DND-41 (cell line): ENCODE results near the gene C1orf174.

ENCODE experiments used
- ATAC-seq: fragments of 200-7000 bp; cut with Tn5 transposase; 3 replicates; pipeline ENCODE4 v1.9.1; 2021; ENCODE audit warnings: low read depth; ENCODE audit not compliant: insufficient read depth
- DNase-seq: peaks from one replicate; pipeline ENCODE4 v3.0.0-alpha.2; 2020
- H2AFZ ChIP-seq: 2 replicates; pipeline ENCODE4 v1.6.0; 2012; ENCODE audit warnings: low read depth, low read length
- H3K27ac ChIP-seq: 2 replicates; pipeline ENCODE4 v1.5.1; 2012; ENCODE audit warnings: low read length, inconsistent platforms
- H3K27me3 ChIP-seq: fragments of 200-600 bp; sonication (generic); 2 replicates; pipeline ENCODE4 v1.6.0; 2012; ENCODE audit warnings: low read length, mild to moderate bottlenecking, inconsistent platforms; ENCODE audit not compliant: insufficient read depth, poor library complexity
- H3K36me3 ChIP-seq: 2 replicates; pipeline ENCODE4 v1.5.1; 2012; ENCODE audit warnings: low read length, inconsistent platforms; ENCODE audit not compliant: insufficient read depth
- H3K4me1 ChIP-seq: 2 replicates; pipeline ENCODE4 v1.5.1; 2012; ENCODE audit warnings: mild to moderate bottlenecking, low read length; ENCODE audit not compliant: insufficient read depth
- H3K4me2 ChIP-seq: 2 replicates; pipeline ENCODE4 v1.6.0; 2012; ENCODE audit warnings: mild to moderate bottlenecking, moderate library complexity, low read length, inconsistent platforms; ENCODE audit not compliant: insufficient read depth
- H3K4me3 ChIP-seq, 2 experiments: fragments of 200-600 bp in 1 of 2; shearing (Covaris generic) in 1 of 2; 2 replicates each; pipeline ENCODE4 v1.5.1; 2012 to 2016; ENCODE audit warnings: inconsistent platforms in 2 of 2, low read length in 2 of 2, mild to moderate bottlenecking in 2 of 2, low read depth in 1 of 2, moderate library complexity in 1 of 2
- H3K79me2 ChIP-seq: 2 replicates; pipeline ENCODE4 v1.6.0; 2012; ENCODE audit warnings: low read length, inconsistent platforms; ENCODE audit not compliant: insufficient read depth
- H3K9ac ChIP-seq: 2 replicates; pipeline ENCODE4 v1.6.0; 2012; ENCODE audit warnings: low read depth, mild to moderate bottlenecking, inconsistent platforms, low read length, moderate library complexity
- H3K9me3 ChIP-seq: 2 replicates; pipeline ENCODE4 v1.5.1; 2012; ENCODE audit warnings: low read length, moderate library complexity, mild to moderate bottlenecking, inconsistent platforms; ENCODE audit not compliant: insufficient read depth, severe bottlenecking
- H4K20me1 ChIP-seq: 2 replicates; pipeline ENCODE4 v1.6.0; 2012; ENCODE audit warnings: low read length; ENCODE audit not compliant: insufficient read depth
- EZH2 ChIP-seq: IDR thresholded peaks from 3 replicates; pipeline ENCODE4 v1.6.1; 2012; ENCODE audit warnings: borderline replicate concordance, low read depth, mild to moderate bottlenecking, moderate library complexity, low read length, inconsistent platforms; ENCODE audit not compliant: severe bottlenecking
- TF ChIP-seq, protein P1 (sequence below): IDR thresholded peaks from 2 replicates; pipeline ENCODE4 v1.5.1; 2012; ENCODE audit warnings: borderline replicate concordance, low read length, moderate library complexity, mild to moderate bottlenecking; ENCODE audit not compliant: poor library complexity, severe bottlenecking; ENCODE audit errors: extremely low read depth

C1orf174 gene

DNA sequence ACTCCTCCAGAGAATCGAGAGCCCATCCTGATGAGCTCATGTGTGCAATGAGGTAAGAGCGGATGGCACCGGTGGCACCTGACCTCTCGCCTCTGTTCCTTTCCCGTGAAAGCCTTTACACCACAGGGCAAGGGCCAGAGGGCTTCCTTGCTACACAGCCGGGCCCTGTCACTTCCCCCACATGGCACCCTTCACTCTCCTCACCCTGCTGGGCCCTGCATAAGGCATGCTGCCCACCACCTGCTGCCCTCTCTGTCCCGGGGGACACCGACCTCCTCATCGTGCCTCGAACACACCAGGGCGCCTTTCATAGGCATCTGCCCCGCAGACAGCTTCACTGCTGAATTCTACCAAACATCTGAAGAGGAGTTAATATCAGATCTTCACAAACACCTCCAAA is 45.1 kb upstream of the C1orf174 start:
- Histone ChIP-seq H3K4me3 (no peak overlapping the region), H3K4me1 (no peaks in the 10 kb centered on the region), H3K9ac (no peak overlapping the region), H3K27ac (no peak overlapping the region), H3K4me2 (no peak overlapping the region), H3K27me3 (no peaks in the 10 kb centered on the region), H4K20me1 (no peaks in the 10 kb centered on the region), H3K36me3 (no peaks in the 10 kb centered on the region), H3K79me2 (no peaks in the 10 kb centered on the region), H3K9me3 (no peaks in the 10 kb centered on the region), H2AFZ (no peak overlapping the region)
- DNase-seq (no peak), ATAC-seq (no peak)
- TF ChIP-seq EZH2 = no peak
- TF ChIP-seq, protein P1, sequence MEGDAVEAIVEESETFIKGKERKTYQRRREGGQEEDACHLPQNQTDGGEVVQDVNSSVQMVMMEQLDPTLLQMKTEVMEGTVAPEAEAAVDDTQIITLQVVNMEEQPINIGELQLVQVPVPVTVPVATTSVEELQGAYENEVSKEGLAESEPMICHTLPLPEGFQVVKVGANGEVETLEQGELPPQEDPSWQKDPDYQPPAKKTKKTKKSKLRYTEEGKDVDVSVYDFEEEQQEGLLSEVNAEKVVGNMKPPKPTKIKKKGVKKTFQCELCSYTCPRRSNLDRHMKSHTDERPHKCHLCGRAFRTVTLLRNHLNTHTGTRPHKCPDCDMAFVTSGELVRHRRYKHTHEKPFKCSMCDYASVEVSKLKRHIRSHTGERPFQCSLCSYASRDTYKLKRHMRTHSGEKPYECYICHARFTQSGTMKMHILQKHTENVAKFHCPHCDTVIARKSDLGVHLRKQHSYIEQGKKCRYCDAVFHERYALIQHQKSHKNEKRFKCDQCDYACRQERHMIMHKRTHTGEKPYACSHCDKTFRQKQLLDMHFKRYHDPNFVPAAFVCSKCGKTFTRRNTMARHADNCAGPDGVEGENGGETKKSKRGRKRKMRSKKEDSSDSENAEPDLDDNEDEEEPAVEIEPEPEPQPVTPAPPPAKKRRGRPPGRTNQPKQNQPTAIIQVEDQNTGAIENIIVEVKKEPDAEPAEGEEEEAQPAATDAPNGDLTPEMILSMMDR = no peak

DNA sequence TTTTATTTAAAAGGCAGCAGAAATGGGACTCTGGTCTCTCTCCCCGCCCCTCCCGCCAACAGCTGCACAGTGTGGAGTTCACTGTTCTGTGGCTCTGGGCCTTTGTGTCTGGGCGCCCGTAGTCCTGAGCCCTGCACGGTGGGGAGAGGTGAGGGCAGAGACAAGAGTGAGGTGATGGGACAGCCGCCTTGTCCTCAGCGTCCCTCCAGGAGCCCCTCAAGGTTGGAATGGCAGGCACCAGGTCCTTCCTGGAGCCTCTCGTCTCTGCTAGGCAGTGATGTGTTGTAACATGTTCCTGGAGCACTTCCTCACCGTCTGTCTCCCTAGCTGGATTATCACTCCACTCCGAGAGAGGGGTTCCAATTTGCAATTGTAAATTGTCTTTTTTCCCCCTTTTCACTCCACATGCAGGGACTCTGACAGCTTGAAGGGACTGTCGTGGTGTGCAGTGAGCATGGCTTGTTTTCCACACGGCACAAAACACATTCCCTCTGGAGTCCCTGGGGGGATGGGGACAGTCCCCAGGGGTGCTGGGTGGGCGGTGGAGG is 44.6 kb upstream of the C1orf174 start:
- Histone ChIP-seq H3K9ac (no peak overlapping the region), H3K79me2 (no peaks in the 10 kb centered on the region), H2AFZ (no peak overlapping the region), H3K4me3 (no peak overlapping the region), H3K36me3 (no peaks in the 10 kb centered on the region), H3K9me3 (no peaks in the 10 kb centered on the region), H4K20me1 (no peaks in the 10 kb centered on the region), H3K4me2 (no peak overlapping the region), H3K4me1 (no peaks in the 10 kb centered on the region), H3K27ac (no peak overlapping the region), H3K27me3 (no peaks in the 10 kb centered on the region)
- ATAC-seq (no peak), DNase-seq (no peak)
- TF ChIP-seq, protein P1 = no peak
- no peak for TF ChIP-seq EZH2

DNA sequence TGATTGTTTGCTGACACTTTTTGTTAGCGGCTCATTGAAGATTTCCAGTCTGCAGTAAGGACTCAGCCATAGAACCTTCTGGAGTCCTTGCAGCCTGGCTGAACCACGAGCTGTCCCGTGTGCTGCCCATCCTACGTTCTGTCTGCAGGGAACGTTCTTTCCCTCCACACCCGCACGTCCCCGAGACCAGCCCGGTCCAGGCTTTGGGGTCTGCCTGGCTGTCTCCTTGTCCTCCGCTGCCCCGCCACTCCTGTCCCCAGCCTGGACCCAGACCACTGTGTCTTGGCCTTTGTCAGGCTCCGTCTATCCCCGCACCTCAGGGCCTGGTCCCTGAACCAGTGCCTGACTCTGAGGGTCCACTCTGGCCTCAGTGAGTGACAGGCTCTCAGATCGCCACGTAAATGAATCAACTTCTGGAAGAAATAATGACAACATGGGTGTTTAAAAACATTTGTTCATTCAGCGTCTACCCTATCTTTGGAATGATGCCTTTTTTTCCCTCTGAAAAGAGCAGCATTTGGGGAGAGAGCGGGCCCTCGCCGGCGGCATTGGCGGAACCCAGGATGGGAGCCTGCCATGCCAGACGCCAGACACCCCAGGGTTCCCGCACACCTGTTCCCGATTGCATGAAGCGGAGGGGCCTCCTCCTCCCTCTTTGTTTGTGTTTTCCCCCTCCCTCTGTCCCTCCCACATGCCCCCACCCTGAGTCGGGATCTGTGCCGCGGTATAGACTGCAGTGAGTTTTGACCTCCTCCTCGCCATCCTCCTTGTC is 43.9 kb upstream of the C1orf174 start:
- H3K9me3 ChIP-seq = no peaks in the 10 kb centered on the region
- H2AFZ ChIP-seq = no peak overlapping the region
- no peak overlapping the region for H3K9ac ChIP-seq
- no peak overlapping the region for H3K4me3 ChIP-seq
- ATAC-seq = no peak
- H4K20me1 ChIP-seq = no peaks in the 10 kb centered on the region
- H3K79me2 ChIP-seq = no peaks in the 10 kb centered on the region
- H3K4me1 ChIP-seq = no peaks in the 10 kb centered on the region
- no peaks in the 10 kb centered on the region for H3K36me3 ChIP-seq
- no peaks in the 10 kb centered on the region for H3K27me3 ChIP-seq
- no peak for DNase-seq
- TF ChIP-seq, protein P1 = no peak
- TF ChIP-seq EZH2 = no peak
- H3K4me2 ChIP-seq = no peak overlapping the region
- no peak overlapping the region for H3K27ac ChIP-seq

DNA sequence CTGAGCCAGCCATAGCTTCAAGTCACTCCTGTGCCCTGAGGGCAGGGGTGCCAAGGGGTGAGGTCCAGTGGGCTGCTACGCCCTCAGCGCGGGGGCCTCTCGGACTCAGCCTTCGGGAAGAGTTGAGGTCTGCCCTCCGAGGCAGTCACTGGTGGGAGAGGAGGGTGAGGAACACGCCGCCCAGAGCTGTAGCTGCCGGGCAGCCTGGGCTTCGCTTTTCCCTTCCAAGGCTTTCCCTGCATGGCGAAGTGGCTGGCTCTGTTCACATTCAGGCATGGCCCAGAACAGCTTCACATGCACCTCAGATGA is 43.0 kb upstream of the C1orf174 start:
- no peak overlapping the region for H2AFZ ChIP-seq
- H3K9me3 ChIP-seq = no peaks in the 10 kb centered on the region
- TF ChIP-seq, protein P1 = no peak
- TF ChIP-seq EZH2 = no peak
- no peak overlapping the region for H3K4me3 ChIP-seq
- H3K9ac ChIP-seq = no peak overlapping the region
- H3K4me2 ChIP-seq = no peak overlapping the region
- DNase-seq = no peak
- no peaks in the 10 kb centered on the region for H3K79me2 ChIP-seq
- no peak for ATAC-seq
- H3K4me1 ChIP-seq = no peaks in the 10 kb centered on the region
- H3K36me3 ChIP-seq = no peaks in the 10 kb centered on the region
- no peaks in the 10 kb centered on the region for H3K27me3 ChIP-seq
- no peaks in the 10 kb centered on the region for H4K20me1 ChIP-seq
- H3K27ac ChIP-seq = no peak overlapping the region
